H9 (cell line): ENCODE results near the gene TRAIP. TPM values are rescaled to one million over a fixed set of nuclear protein-coding genes. Genes with fewer than 3 reads are reported as not detected.

Experiments
- DNase-seq: peaks from one replicate; pipeline ENCODE4 v3.0.0-alpha.2; 2017
- H2AFZ ChIP-seq: one replicate; pipeline ENCODE4 v1.6.1; 2013; ENCODE audit warnings: mild to moderate bottlenecking, low read length, control low read depth, moderate library complexity
- H2AK5ac ChIP-seq: 2 replicates; pipeline ENCODE4 v1.6.1; 2013; ENCODE audit warnings: low read length, control low read depth, mixed read lengths; ENCODE audit not compliant: insufficient read length
- H2BK120ac ChIP-seq: one replicate; pipeline ENCODE4 v1.6.1; 2013; ENCODE audit warnings: low read depth, mild to moderate bottlenecking, low read length, control low read depth, inconsistent platforms; ENCODE audit not compliant: poor library complexity, severe bottlenecking
- H2BK12ac ChIP-seq: 2 replicates; pipeline ENCODE4 v1.6.1; 2013; ENCODE audit warnings: low read length, control low read depth, mixed read lengths, low read depth; ENCODE audit not compliant: insufficient read length
- H2BK15ac ChIP-seq: 2 replicates; pipeline ENCODE4 v1.6.1; 2013; ENCODE audit warnings: low read depth, low read length, control low read depth
- H2BK20ac ChIP-seq: one replicate; pipeline ENCODE4 v1.6.1; 2013; ENCODE audit warnings: low read depth, mild to moderate bottlenecking, low read length, control low read depth, inconsistent platforms; ENCODE audit not compliant: poor library complexity, severe bottlenecking
- H2BK5ac ChIP-seq: 2 replicates; pipeline ENCODE4 v1.6.1; 2013; ENCODE audit warnings: low read length, control low read depth, mixed read lengths; ENCODE audit not compliant: insufficient read length
- H3K14ac ChIP-seq: 2 replicates; pipeline ENCODE4 v1.6.1; 2013; ENCODE audit warnings: low read length, control low read depth; ENCODE audit not compliant: insufficient read depth
- H3K18ac ChIP-seq: 2 replicates; pipeline ENCODE4 v1.6.1; 2013; ENCODE audit warnings: low read depth, mild to moderate bottlenecking, mixed read lengths, low read length, control low read depth; ENCODE audit not compliant: insufficient read length
- H3K23ac ChIP-seq: 2 replicates; pipeline ENCODE4 v1.6.1; 2013; ENCODE audit warnings: low read length, control low read depth, mixed read lengths, low read depth; ENCODE audit not compliant: insufficient read length
- H3K23me2 ChIP-seq: 2 replicates; pipeline ENCODE4 v1.6.1; 2013; ENCODE audit warnings: low read depth, mild to moderate bottlenecking, mixed read lengths, low read length, control low read depth; ENCODE audit not compliant: insufficient read length, poor library complexity, severe bottlenecking
- H3K27ac ChIP-seq: 2 replicates; pipeline ENCODE4 v1.5.1; 2013; ENCODE audit warnings: low read length, control low read depth, mixed read lengths, low read depth; ENCODE audit not compliant: insufficient read length
- H3K27me3 ChIP-seq: 2 replicates; pipeline ENCODE4 v1.6.1; 2013; ENCODE audit warnings: low read length, control low read depth, inconsistent platforms; ENCODE audit not compliant: insufficient read depth
- H3K4ac ChIP-seq: 2 replicates; pipeline ENCODE4 v1.6.1; 2013; ENCODE audit warnings: low read depth, mild to moderate bottlenecking, control low read depth, inconsistent platforms, low read length, moderate library complexity
- H3K4me1 ChIP-seq: 2 replicates; pipeline ENCODE4 v1.6.1; 2013; ENCODE audit warnings: low read length, control low read depth, inconsistent platforms; ENCODE audit not compliant: insufficient read depth
- H3K4me2 ChIP-seq: 2 replicates; pipeline ENCODE4 v1.6.1; 2013; ENCODE audit warnings: low read length, control low read depth, mixed read lengths; ENCODE audit not compliant: insufficient read length, insufficient read depth
- H3K56ac ChIP-seq: 2 replicates; pipeline ENCODE4 v1.6.1; 2013; ENCODE audit warnings: low read depth, mild to moderate bottlenecking, mixed read lengths, low read length, control low read depth; ENCODE audit not compliant: insufficient read length
- H3K79me1 ChIP-seq: 2 replicates; pipeline ENCODE4 v1.6.1; 2013; ENCODE audit warnings: low read depth, mild to moderate bottlenecking, moderate library complexity, low read length, control low read depth, inconsistent platforms; ENCODE audit not compliant: insufficient read depth, poor library complexity, severe bottlenecking
- H3K79me2 ChIP-seq: 2 replicates; pipeline ENCODE4 v1.6.1; 2013; ENCODE audit warnings: low read length, control low read depth, inconsistent platforms; ENCODE audit not compliant: insufficient read depth
- H3K9ac ChIP-seq: 2 replicates; pipeline ENCODE4 v1.6.1; 2013; ENCODE audit warnings: low read length, control low read depth, mixed read lengths; ENCODE audit not compliant: insufficient read length; ENCODE audit errors: extremely low read depth
- H3K9me3 ChIP-seq: one replicate; pipeline ENCODE4 v1.6.1; 2013; ENCODE audit warnings: low read depth, low read length, inconsistent platforms; ENCODE audit not compliant: control insufficient read depth
- H3T11ph ChIP-seq: one replicate; pipeline ENCODE4 v1.6.1; 2013; ENCODE audit warnings: mild to moderate bottlenecking, low read length, control low read depth, inconsistent platforms
- H4K20me1 ChIP-seq: one replicate; pipeline ENCODE4 v1.6.1; 2013; ENCODE audit not compliant: control insufficient read depth, insufficient read length, insufficient read depth
- H4K5ac ChIP-seq: 2 replicates; pipeline ENCODE4 v1.6.1; 2013; ENCODE audit warnings: low read depth, mild to moderate bottlenecking, mixed read lengths, low read length, control low read depth; ENCODE audit not compliant: insufficient read length
- H4K8ac ChIP-seq: replicated peaks from 2 replicates; pipeline ENCODE4 v1.6.1; 2013; ENCODE audit warnings: low read length, control low read depth, mixed read lengths, low read depth; ENCODE audit not compliant: insufficient read length
- H4K91ac ChIP-seq: 2 replicates; pipeline ENCODE4 v1.6.1; 2013; ENCODE audit warnings: low read depth, mild to moderate bottlenecking, moderate library complexity, mixed read lengths, low read length, control low read depth; ENCODE audit not compliant: insufficient read length
- H3K27ac Mint-ChIP-seq, 3 experiments: 2 replicates in 2 of 3; 3 replicates in 1 of 3; pipeline ENCODE4 v1.8.0; 2020 to 2021; ENCODE audit warnings: mixed read lengths in 3 of 3, mild to moderate bottlenecking in 1 of 3, moderate library complexity in 1 of 3
- H3K27me3 Mint-ChIP-seq: 2 replicates; pipeline ENCODE4 v1.8.0; 2021; ENCODE audit warnings: low read depth, mild to moderate bottlenecking, moderate library complexity, mixed read lengths
- H3K36me3 Mint-ChIP-seq, 3 experiments: 2 replicates in 2 of 3; 3 replicates in 1 of 3; pipeline ENCODE4 v1.8.0; 2020 to 2021; ENCODE audit warnings: low read depth in 3 of 3, mixed read lengths in 3 of 3; ENCODE audit not compliant: insufficient read depth in 1 of 3
- H3K4me1 Mint-ChIP-seq, 2 experiments: 2 replicates each; pipeline ENCODE4 v1.8.0; 2020; ENCODE audit warnings: mixed read lengths in 2 of 2
- H3K4me3 Mint-ChIP-seq, 2 experiments: 2 replicates in 1 of 2; 3 replicates in 1 of 2; pipeline ENCODE4 v1.8.0; 2020 to 2021; ENCODE audit warnings: mild to moderate bottlenecking in 2 of 2, mixed read lengths in 2 of 2, moderate library complexity in 1 of 2
- H3K9me3 Mint-ChIP-seq, 2 experiments: 2 replicates in 1 of 2; 3 replicates in 1 of 2; pipeline ENCODE4 v1.8.0; 2020; ENCODE audit warnings: mild to moderate bottlenecking in 2 of 2, mixed read lengths in 2 of 2, moderate library complexity in 1 of 2
- CTCF ChIP-seq: fragments of 200-600 bp; sonication (generic); conservative IDR thresholded peaks from 3 replicates; pipeline ENCODE4 v1.8.0; 2021; ENCODE audit warnings: antibody characterized with exemption, mild to moderate bottlenecking
- WGBS: extraction: QIAGEN DNeasy Blood & Tissue Kit; methylation state at CpG from one replicate; pipeline ENCODE4 v1.1.7; 2013; ENCODE audit warnings: missing lambda C conversion rate, low lambda C conversion rate, mixed read lengths; ENCODE audit not compliant: insufficient read length; ENCODE audit errors: extremely low coverage; 5-methylcytosine and 5-hydroxymethylcytosine counted together
- total RNA-seq: library from RNA; stranded (reverse); gene quantifications from 2 replicates; pipeline ENCODE4 v1.2.1, GENCODE V29; 2021

TRAIP gene
- total RNA-seq, 1 experiment from 2014 or later, result 36.7 TPM

- Histone ChIP-seq H3K9ac (peak overlapping the region; percentile 8), H4K5ac (no peak overlapping the region), H3K4me2 (no peak overlapping the region), H3K14ac (no peak overlapping the region), H4K8ac (no peak overlapping the region), H3K27me3 (no peaks in the 10 kb centered on the region), H3K23me2 (no peaks in the 10 kb centered on the region), H4K20me1 (no peaks in the 10 kb centered on the region), H2BK12ac (no peak overlapping the region), H3K79me2 (peaks cover 5% of the 10 kb centered on the region; the same call in 1 of the 2 replicates), H3K23ac (no peak overlapping the region), H3T11ph (no peak overlapping the region), H3K56ac (no peak overlapping the region), H2AK5ac (no peak overlapping the region), H3K79me1 (peaks cover 17% of the 10 kb centered on the region), H3K18ac (no peak overlapping the region), H2BK5ac (no peak overlapping the region), H2BK120ac (no peak overlapping the region), H2BK20ac (no peak overlapping the region), H2BK15ac (no peak overlapping the region), H3K4ac (no peak overlapping the region), H3K4me1 (no peaks in the 10 kb centered on the region), H3K27ac (no peak overlapping the region), H2AFZ (no peak overlapping the region), H3K9me3 (no peaks in the 10 kb centered on the region), H4K91ac (no peak overlapping the region)
- Mint-ChIP-seq H3K36me3 (peaks cover 17 to 46% (median 42%) of the 10 kb centered on the region in 3 experiments; a peak in 6 of 7 replicates), H3K9me3 (no peaks in the 10 kb centered on the region), H3K4me3 (no peak overlapping the region), H3K27me3 (no peaks in the 10 kb centered on the region), H3K4me1 (peaks cover 5 to 6% of the 10 kb centered on the region in 2 experiments; a peak in 3 of 4 replicates), H3K27ac (no peak overlapping the region; a peak in 1 of 7 replicates)
- no peak for DNase-seq
- no CpG with 5 or more reads among the region's 4 CpGs for WGBS
- no peak for TF ChIP-seq CTCF
These were observed 76.0 kb downstream of the TRAIP start for GRCh38 chr3:49780080-49780974.
